SK-N-SH treated with all-trans-retinoic acid at 6 μM for 48 hours (cell line): ENCODE data around the gene RLN3.

Source experiments
- ATAC-seq: fragments of 200-7000 bp; cut with Tn5 transposase; 3 replicates; pipeline ENCODE4 v1.9.1; 2020; ENCODE audit warnings: mild to moderate bottlenecking, moderate library complexity
- BACH2 ChIP-seq: fragments of 250-450 bp; sonication (Bioruptor Pico); IDR thresholded peaks from 2 replicates; pipeline ENCODE4 v1.9.0; 2021; ENCODE audit warnings: mild to moderate bottlenecking, borderline replicate concordance
- ESRRG ChIP-seq: fragments of 250-450 bp; sonication (Bioruptor Pico); IDR thresholded peaks from 2 replicates; pipeline ENCODE4 v1.6.1; 2021; ENCODE audit warnings: mild to moderate bottlenecking
- GLIS3 ChIP-seq: fragments of 250-450 bp; sonication (Bioruptor Pico); IDR thresholded peaks from 2 replicates; pipeline ENCODE4 v1.5.0; 2020; ENCODE audit warnings: mild to moderate bottlenecking, moderate library complexity
- OSR1 ChIP-seq: fragments of 250-450 bp; sonication (Bioruptor Pico); IDR thresholded peaks from 2 replicates; pipeline ENCODE4 v1.8.0; 2022; ENCODE audit warnings: moderate library complexity, mild to moderate bottlenecking, inconsistent platforms
- PPARA ChIP-seq: fragments of 250-450 bp; sonication (Bioruptor Pico); IDR thresholded peaks from 2 replicates; pipeline ENCODE4 v1.5.0; 2020; ENCODE audit warnings: mild to moderate bottlenecking, borderline replicate concordance
- RARB ChIP-seq: fragments of 250-450 bp; sonication (Bioruptor Pico); IDR thresholded peaks from 2 replicates; pipeline ENCODE4 v1.8.0; 2021; ENCODE audit warnings: mild to moderate bottlenecking, moderate library complexity
- SNAI2 ChIP-seq: fragments of 250-450 bp; sonication (Bioruptor Pico); IDR thresholded peaks from 2 replicates; pipeline ENCODE4 v1.5.0; 2020; ENCODE audit warnings: mild to moderate bottlenecking, moderate library complexity
- TCF4 ChIP-seq: fragments of 250-450 bp; sonication (Bioruptor Pico); IDR thresholded peaks from 2 replicates; pipeline ENCODE4 v1.8.0; 2021; ENCODE audit warnings: mild to moderate bottlenecking, moderate library complexity, borderline replicate concordance
- TOX ChIP-seq: fragments of 250-450 bp; sonication (Bioruptor Pico); IDR thresholded peaks from 2 replicates; pipeline ENCODE4 v1.8.0; 2021; ENCODE audit warnings: mild to moderate bottlenecking, moderate library complexity, borderline replicate concordance
- ZFP3 ChIP-seq: fragments of 250-450 bp; sonication (Bioruptor Pico); IDR thresholded peaks from 2 replicates; pipeline ENCODE4 v1.5.0; 2020; ENCODE audit warnings: mild to moderate bottlenecking, moderate library complexity
- ZFP30 ChIP-seq: fragments of 450-650 bp; formaldehyde crosslinking; IDR thresholded peaks from 2 replicates; pipeline ENCODE4 v1.5.0; 2022; ENCODE audit warnings: mild to moderate bottlenecking, moderate library complexity
- ZNF565 ChIP-seq: fragments of 450-650 bp; formaldehyde crosslinking; conservative IDR thresholded peaks from 2 replicates; pipeline ENCODE4 v1.5.0; 2020; ENCODE audit warnings: low read depth, mild to moderate bottlenecking, moderate library complexity
- ZNF70 ChIP-seq: fragments of 450-650 bp; formaldehyde crosslinking; IDR thresholded peaks from 2 replicates; pipeline ENCODE4 v1.5.0; 2020; ENCODE audit warnings: mild to moderate bottlenecking, moderate library complexity
- ZNF8 ChIP-seq: fragments of 450-650 bp; formaldehyde crosslinking; IDR thresholded peaks from 2 replicates; pipeline ENCODE4 v1.5.0; 2020; ENCODE audit warnings: mild to moderate bottlenecking, moderate library complexity
- TF ChIP-seq, protein P1 (sequence below): fragments of 250-450 bp; sonication (Bioruptor Pico); IDR thresholded peaks from 2 replicates; pipeline ENCODE4 v1.5.0; 2020; ENCODE audit warnings: mild to moderate bottlenecking, moderate library complexity
- TF ChIP-seq, protein P2 (sequence below): fragments of 250-450 bp; sonication (Bioruptor Pico); IDR thresholded peaks from 2 replicates; pipeline ENCODE4 v1.8.0; 2021; ENCODE audit warnings: low read depth, mild to moderate bottlenecking, moderate library complexity, borderline replicate concordance
- TF ChIP-seq, protein P3 (sequence below): fragments of 250-450 bp; sonication (Bioruptor Pico); IDR thresholded peaks from 2 replicates; pipeline ENCODE4 v1.5.1; 2020; ENCODE audit warnings: low read depth, mild to moderate bottlenecking, moderate library complexity
- TF ChIP-seq, protein P4 (sequence below): fragments of 250-450 bp; sonication (Bioruptor Pico); IDR thresholded peaks from 2 replicates; pipeline ENCODE4 v1.5.1; 2021; ENCODE audit warnings: mild to moderate bottlenecking, moderate library complexity
- TF ChIP-seq, protein P5 (sequence below): fragments of 250-450 bp; sonication (Bioruptor Pico); IDR thresholded peaks from 2 replicates; pipeline ENCODE4 v1.8.0; 2020; ENCODE audit warnings: mild to moderate bottlenecking, moderate library complexity, borderline replicate concordance

Gene RLN3

DNA sequence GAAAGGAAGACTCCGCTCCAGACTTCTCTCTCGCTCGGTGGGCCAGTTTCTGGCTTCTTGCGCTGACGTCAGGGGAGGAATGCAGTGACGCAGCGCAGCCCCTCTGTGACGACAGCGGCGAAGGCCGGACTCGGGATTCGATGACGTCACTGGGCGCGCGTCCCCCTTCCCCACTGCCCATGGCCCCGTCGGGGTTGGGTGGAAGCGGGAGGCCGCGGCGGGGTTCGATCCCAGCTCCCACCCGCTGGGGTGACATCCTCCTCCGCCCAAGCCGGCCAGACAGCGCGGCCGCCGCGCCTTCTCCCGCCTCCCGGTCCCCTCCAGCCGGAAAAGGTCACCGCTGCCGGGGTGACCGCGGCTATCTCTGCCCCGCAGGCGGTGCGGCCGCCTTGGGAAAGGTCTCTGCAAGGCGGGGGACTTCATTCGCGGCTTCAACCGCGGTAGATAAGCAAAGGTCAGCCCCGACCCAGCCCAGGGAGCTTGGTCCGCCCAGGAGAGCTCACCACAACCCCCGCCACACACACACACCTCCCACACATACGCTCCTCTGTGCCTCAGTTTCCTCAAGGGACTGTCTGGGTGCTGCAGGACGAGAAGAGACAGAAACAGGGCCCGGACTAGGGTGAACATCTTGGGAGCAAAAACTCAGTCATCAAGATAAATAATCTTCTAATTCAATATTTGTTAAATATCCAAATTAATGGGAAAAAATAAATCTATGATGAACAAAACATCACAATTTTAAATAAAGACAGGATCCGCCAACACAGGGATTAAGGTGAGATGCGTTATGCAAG lies 21.0 kb upstream of the RLN3 start (continued):
- TF ChIP-seq, protein P1, sequence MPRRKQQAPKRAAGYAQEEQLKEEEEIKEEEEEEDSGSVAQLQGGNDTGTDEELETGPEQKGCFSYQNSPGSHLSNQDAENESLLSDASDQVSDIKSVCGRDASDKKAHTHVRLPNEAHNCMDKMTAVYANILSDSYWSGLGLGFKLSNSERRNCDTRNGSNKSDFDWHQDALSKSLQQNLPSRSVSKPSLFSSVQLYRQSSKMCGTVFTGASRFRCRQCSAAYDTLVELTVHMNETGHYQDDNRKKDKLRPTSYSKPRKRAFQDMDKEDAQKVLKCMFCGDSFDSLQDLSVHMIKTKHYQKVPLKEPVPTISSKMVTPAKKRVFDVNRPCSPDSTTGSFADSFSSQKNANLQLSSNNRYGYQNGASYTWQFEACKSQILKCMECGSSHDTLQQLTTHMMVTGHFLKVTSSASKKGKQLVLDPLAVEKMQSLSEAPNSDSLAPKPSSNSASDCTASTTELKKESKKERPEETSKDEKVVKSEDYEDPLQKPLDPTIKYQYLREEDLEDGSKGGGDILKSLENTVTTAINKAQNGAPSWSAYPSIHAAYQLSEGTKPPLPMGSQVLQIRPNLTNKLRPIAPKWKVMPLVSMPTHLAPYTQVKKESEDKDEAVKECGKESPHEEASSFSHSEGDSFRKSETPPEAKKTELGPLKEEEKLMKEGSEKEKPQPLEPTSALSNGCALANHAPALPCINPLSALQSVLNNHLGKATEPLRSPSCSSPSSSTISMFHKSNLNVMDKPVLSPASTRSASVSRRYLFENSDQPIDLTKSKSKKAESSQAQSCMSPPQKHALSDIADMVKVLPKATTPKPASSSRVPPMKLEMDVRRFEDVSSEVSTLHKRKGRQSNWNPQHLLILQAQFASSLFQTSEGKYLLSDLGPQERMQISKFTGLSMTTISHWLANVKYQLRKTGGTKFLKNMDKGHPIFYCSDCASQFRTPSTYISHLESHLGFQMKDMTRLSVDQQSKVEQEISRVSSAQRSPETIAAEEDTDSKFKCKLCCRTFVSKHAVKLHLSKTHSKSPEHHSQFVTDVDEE: peak; percentile 35; the same call in 1 of the 2 replicates
- TF ChIP-seq ZNF565 (peak; percentile 80), ESRRG (CRISPR knock-in tag) (no peak), SNAI2 (CRISPR knock-in tag) (peak; percentile 86; the same call in 1 of the 2 replicates), ZFP3 (CRISPR knock-in tag) (peak; percentile 71; the same call in 1 of the 2 replicates), OSR1 (CRISPR knock-in tag) (no peak), ZFP30 (CRISPR knock-in tag) (no peak; the same call in 1 of the 2 replicates), ZNF70 (CRISPR knock-in tag) (peak; percentile 64)
- TF ChIP-seq, protein P2, sequence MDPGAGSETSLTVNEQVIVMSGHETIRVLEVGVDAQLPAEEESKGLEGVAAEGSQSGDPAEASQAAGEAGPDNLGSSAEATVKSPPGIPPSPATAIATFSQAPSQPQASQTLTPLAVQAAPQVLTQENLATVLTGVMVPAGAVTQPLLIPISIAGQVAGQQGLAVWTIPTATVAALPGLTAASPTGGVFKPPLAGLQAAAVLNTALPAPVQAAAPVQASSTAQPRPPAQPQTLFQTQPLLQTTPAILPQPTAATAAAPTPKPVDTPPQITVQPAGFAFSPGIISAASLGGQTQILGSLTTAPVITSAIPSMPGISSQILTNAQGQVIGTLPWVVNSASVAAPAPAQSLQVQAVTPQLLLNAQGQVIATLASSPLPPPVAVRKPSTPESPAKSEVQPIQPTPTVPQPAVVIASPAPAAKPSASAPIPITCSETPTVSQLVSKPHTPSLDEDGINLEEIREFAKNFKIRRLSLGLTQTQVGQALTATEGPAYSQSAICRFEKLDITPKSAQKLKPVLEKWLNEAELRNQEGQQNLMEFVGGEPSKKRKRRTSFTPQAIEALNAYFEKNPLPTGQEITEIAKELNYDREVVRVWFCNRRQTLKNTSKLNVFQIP (CRISPR knock-in tag): no peak
- TF ChIP-seq, protein P3, sequence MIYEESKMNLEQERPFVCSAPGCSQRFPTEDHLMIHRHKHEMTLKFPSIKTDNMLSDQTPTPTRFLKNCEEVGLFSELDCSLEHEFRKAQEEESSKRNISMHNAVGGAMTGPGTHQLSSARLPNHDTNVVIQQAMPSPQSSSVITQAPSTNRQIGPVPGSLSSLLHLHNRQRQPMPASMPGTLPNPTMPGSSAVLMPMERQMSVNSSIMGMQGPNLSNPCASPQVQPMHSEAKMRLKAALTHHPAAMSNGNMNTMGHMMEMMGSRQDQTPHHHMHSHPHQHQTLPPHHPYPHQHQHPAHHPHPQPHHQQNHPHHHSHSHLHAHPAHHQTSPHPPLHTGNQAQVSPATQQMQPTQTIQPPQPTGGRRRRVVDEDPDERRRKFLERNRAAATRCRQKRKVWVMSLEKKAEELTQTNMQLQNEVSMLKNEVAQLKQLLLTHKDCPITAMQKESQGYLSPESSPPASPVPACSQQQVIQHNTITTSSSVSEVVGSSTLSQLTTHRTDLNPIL: peak; percentile 87

DNA sequence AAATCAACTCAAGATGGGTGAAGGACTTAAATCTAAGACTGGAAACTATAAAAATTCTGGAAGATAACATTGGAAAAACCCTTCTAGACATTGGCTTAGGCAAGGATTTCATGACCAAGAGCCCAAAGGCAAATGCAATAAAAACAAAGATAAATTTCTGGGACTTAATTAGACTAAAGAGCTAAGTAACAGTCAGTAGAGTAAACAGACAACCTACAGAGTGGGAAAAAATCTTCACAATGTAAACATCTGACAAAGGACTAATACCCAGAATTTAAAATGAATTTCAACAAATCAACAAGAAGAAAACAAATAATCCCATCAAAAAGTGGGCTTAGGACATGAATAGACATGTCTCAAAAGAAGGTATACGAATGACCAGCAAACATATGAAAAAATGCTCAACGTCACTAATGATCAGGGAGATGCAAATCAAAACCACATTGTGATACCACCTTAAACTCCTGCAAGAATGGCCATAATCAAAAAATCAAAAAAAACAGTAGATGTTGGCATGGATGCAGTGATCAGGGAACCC lies 15.5 kb upstream of the RLN3 start:
- no peak for ATAC-seq
- TF ChIP-seq, protein P3: no peak
- TF ChIP-seq, protein P2 (CRISPR knock-in tag): no peak
- TF ChIP-seq ESRRG (CRISPR knock-in tag): no peak
- TF ChIP-seq ZNF8: no peak
- no peak for TF ChIP-seq RARB (CRISPR knock-in tag)
- TF ChIP-seq ZFP30 (CRISPR knock-in tag): no peak
- TF ChIP-seq BACH2: no peak
- TF ChIP-seq PPARA (CRISPR knock-in tag): no peak
- no peak for TF ChIP-seq TCF4
- TF ChIP-seq TOX (CRISPR knock-in tag): no peak
- TF ChIP-seq, protein P1: no peak
- no peak for TF ChIP-seq ZFP3 (CRISPR knock-in tag)
- TF ChIP-seq, protein P4, sequence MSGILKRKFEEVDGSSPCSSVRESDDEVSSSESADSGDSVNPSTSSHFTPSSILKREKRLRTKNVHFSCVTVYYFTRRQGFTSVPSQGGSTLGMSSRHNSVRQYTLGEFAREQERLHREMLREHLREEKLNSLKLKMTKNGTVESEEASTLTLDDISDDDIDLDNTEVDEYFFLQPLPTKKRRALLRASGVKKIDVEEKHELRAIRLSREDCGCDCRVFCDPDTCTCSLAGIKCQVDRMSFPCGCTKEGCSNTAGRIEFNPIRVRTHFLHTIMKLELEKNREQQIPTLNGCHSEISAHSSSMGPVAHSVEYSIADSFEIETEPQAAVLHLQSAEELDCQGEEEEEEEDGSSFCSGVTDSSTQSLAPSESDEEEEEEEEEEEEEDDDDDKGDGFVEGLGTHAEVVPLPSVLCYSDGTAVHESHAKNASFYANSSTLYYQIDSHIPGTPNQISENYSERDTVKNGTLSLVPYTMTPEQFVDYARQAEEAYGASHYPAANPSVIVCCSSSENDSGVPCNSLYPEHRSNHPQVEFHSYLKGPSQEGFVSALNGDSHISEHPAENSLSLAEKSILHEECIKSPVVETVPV: no peak
- TF ChIP-seq, protein P5, sequence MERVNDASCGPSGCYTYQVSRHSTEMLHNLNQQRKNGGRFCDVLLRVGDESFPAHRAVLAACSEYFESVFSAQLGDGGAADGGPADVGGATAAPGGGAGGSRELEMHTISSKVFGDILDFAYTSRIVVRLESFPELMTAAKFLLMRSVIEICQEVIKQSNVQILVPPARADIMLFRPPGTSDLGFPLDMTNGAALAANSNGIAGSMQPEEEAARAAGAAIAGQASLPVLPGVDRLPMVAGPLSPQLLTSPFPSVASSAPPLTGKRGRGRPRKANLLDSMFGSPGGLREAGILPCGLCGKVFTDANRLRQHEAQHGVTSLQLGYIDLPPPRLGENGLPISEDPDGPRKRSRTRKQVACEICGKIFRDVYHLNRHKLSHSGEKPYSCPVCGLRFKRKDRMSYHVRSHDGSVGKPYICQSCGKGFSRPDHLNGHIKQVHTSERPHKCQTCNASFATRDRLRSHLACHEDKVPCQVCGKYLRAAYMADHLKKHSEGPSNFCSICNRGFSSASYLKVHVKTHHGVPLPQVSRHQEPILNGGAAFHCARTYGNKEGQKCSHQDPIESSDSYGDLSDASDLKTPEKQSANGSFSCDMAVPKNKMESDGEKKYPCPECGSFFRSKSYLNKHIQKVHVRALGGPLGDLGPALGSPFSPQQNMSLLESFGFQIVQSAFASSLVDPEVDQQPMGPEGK (CRISPR knock-in tag): no peak
- no peak for TF ChIP-seq GLIS3 (CRISPR knock-in tag)
- TF ChIP-seq, all 23 proteins: peak for 0
